Measurements from ENCODE around the gene EIF2S1.
"Not testable (repeated sequence)": the region's sequence is repeated elsewhere in the genome, so short reads cannot be mapped to it uniquely, and the experiment has no call there.

EIF2S1 gene

DNA sequence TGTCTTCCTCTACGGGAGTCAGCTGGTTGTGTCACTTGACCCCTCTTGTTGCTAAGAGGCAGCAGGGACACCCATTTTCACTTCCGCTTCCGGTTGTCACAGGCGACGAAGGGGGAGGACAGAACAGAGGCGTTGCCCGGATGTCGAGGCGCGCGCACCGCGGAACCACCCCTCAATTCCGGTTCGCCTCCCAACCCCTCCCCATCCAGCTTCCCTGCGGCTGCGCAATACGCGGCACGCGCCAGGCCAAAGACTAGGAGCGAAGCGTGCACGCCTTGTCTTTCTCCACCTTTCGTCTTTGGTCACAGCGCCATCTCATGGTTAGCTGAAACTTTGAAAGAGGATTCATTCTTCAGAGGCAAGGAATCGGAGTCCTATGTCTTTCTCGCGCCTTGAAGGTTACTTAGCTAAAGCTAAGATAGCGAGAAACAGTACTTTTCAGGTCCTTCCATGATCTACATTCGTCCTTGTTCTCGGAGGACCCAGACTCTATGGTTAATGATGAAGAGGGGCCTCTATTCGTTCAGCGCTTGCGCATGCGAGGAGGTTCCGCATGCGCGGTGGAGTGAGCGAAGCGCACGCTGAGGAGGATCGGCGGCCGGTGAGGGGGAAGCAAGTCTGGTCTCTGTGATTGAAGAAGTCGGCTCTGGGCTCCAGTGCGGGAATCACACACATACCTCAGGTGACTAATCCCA lies at the start of gene EIF2S1, which contains the start of gene ATP6V1D:
TSS of gene EIF2S1 (plus strand) at position 554 of the 695 bp plus-strand sequence. CDS start 4,440 bp downstream, outside the sequence.
TSS of gene ATP6V1D (minus strand) at position 30 of the 695 bp plus-strand sequence. CDS start 106 bp downstream, outside the sequence.
- peak; percentile 96 for DNase-seq

DNA sequence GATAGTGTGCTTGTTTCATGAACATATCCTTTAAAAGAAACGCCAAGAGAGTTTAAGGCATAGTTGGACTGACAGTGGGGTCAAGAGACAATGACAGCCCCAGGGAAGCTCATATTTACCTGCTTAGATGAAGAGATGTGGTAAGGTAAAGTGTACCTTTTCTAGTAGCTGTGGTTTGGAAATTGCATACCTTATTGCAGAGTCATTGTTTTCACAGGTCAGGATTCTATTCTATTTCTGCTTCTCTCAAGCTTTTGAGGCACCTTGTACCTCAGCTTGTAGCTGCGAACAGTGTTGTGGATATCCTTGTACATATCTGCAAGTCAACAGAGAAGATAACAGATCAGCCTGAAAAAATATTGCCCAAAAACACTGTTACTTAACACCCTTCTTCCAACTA lies 48.3 kb upstream of the EIF2S1 start:
- DNase-seq = no peak

DNA sequence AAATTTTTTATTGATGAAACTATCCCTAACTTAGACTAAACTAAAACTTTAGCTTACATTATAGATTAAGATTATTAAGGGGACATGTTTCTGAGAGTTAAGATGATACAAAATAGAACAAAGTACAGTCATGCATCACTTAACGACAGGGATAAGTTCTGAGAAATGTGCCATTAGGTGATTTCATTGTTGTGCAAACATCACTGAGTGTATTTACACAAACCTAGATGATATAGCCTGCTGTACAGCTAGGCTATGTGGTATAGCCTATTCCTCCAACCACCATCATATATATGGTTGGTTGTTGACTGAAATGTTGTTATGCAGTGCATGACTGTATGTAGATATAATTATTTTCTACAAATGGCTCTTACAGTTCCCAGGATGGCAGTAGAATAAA lies 47.0 kb upstream of the EIF2S1 start:
- no peak for DNase-seq

DNA sequence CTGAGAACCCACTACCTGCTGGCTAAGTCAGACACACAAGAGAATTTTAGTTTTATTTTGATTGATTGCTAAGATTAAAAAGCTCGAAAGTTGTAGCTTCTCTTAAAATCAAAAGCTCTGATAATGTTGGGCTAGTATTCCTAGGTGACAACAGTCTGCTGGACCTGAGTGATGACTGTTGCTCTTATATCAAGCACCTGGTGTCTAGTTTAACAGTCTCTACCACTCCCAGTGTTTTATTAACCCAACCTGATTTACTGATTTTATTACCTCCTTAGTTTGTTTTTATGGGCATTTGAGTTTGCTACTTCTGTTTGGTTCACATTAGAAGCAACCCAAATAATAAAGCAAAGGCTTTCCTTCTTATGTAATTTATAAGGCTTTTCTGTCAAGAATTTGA lies 42.3 kb upstream of the EIF2S1 start:
- no peak for DNase-seq

- DNase-seq = no peak
Observed at GRCh38 chr14:67319142-67319541, 41.0 kb upstream of the EIF2S1 start.

GRCh38 chr14:67329666-67330065 lies 30.5 kb upstream of the EIF2S1 start:
- not testable (repeated sequence) for DNase-seq

GRCh38 chr14:67331368-67332125 lies 28.6 kb upstream of the EIF2S1 start:
- DNase-seq = no peak

DNA sequence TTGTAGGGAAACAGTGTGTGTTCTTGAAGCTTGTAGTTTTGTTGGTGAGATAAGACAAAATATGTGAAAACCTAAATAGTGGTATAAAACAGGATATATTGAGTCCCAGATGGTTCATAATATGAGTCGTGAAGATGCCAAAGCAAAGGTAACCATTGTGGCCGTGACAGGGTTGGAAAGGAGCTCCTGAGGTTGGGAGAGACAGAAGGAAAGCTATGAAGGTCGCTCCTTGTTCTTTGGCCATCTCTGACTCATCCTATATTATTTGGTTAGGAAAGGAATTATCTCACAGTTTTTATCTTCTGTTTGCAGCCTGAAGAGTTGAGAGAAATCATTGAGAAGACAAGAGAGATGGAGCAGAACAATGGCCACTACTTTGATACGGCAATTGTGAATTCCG lies 27.7 kb upstream of the EIF2S1 start:
- no peak for DNase-seq

GRCh38 chr14:67335781-67336180 lies 24.3 kb upstream of the EIF2S1 start:
- DNase-seq = no peak

- DNase-seq = not testable (repeated sequence)
Observed at GRCh38 chr14:67341231-67341630, 18.9 kb upstream of the EIF2S1 start.

DNA sequence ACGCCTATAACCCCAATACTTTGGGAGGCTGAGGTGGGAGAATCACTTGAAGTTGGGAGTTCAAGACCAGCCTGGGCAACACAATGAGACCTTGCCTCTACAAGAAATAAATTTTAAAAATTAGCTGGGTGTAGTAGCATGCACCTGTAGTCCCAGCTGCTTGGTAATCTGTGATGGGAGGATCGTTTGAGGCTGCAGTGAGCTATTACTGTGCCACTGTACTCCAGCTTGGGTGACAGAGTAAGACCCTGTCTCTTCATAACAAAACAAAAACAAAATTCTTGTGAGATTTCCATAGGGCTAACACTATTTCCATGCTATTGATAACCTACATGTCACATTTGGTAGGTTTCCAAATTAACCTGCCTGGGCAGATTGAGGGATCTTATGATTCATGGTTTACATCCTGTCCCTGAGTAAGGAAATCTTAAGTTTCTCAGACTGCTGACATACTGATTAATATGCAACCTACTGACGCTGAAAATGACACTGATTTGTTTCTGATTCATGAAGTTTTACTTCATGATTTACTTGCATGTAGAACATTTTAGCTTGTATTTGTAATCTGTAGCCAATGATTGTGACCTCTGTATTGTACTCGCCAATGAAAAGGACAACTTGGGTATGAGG lies 16.4 kb upstream of the EIF2S1 start:
- DNase-seq = no peak

DNA sequence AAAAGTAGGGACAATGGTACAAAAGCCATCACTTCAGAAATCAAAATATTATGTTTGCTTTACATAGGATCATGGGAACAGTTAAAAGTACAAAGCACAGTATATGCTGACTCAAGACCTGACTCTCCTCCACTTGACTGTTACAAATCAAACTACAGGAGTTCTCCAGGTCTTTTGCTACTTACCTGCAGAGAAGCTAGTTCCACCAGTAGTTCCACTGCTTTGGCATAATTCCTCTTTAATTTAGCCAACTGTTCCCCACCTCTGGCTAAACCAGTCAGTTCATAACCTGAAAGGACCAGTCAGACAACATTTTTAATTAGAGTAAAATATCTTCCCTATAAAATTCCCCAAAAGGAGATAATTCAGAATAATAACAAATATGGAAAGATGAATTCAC lies 14.5 kb upstream of the EIF2S1 start:
- DNase-seq = no peak

DNA sequence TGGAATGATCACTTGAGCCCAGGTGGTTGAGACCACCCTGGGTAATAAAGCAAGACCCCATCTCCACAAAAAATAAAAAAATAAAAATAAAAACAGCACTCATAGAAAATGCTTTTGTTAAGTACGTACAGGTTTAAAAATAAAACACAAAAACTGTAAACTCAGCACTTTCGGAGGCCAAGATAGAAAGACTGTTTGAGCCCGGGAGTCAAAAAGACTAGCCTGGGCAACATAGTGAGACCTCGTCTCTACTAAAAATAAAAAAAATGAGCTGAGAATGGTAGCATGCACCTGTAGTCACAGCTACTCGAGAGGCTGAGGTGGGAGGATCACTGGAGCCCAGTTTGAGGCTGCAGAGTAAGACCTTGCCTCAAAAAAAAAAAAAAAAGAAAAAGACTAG lies 8.1 kb upstream of the EIF2S1 start:
- DNase-seq = no peak

DNA sequence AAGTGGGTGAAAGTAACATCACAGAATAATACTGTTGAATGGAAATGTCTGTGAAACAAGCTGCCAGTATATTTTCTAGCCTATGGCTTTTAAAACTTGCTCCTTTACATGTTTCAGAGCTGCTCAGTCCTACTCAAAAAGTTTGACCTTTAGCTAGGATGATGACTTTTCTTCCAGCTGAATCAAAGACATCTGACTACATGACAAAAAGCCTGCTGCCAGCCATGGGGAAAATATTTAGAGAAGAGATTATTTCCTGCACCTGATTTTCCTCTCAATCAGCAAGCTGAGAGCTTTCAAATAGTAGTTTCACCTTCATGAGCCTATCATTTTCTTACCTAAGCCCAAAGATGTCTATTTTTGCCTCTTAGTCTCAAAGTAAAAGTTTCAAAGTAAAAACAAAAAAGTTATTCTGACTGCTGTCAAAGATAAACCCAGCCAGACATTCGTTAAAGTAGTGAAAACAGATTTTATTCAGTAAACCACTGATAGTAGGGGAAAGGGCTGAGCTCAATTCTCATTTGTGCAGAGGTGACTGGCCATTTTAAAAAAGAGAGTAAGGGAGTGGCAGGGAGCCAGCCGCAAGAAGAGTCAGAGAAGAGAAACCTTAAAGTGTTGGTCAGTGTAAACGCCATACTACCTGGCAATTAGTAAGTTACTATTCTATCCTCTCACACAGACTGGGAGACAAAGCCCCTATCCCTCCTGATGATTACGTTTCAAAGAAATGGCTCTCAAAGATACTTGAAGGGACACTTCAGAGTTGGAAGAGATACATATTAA lies 2.8 kb upstream of the EIF2S1 start:
- no peak for DNase-seq

GRCh38 chr14:67357969-67358354 lies 2.2 kb upstream of the EIF2S1 start:
- no peak for DNase-seq

- no peak for DNase-seq
Observed at GRCh38 chr14:67358924-67359774, 979 bp upstream of the EIF2S1 start.

GRCh38 chr14:67360470-67361206 lies 510 bp downstream of the EIF2S1 start:
- no peak for DNase-seq

DNA sequence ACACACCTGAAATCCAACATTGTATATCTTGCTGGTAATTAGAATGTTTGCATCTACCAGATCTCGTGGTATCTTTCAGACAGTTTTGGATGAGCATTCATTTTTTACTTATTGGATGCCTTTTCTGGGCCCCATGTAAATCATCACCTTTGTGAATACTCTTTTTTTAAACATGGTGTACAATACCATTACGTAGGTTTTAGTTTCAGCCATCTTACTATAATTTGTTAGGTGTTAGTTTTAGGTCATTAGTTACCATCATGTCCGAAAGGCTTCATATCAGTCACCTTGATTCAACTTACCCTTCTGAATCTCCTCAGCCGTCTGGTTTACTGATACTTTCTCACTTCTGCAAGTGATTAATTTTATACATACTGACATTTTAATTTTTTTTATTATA lies 5.3 kb downstream of the EIF2S1 start:
- DNase-seq = no peak

- no peak for DNase-seq
Observed at GRCh38 chr14:67370830-67371229, 10.7 kb downstream of the EIF2S1 start.

DNA sequence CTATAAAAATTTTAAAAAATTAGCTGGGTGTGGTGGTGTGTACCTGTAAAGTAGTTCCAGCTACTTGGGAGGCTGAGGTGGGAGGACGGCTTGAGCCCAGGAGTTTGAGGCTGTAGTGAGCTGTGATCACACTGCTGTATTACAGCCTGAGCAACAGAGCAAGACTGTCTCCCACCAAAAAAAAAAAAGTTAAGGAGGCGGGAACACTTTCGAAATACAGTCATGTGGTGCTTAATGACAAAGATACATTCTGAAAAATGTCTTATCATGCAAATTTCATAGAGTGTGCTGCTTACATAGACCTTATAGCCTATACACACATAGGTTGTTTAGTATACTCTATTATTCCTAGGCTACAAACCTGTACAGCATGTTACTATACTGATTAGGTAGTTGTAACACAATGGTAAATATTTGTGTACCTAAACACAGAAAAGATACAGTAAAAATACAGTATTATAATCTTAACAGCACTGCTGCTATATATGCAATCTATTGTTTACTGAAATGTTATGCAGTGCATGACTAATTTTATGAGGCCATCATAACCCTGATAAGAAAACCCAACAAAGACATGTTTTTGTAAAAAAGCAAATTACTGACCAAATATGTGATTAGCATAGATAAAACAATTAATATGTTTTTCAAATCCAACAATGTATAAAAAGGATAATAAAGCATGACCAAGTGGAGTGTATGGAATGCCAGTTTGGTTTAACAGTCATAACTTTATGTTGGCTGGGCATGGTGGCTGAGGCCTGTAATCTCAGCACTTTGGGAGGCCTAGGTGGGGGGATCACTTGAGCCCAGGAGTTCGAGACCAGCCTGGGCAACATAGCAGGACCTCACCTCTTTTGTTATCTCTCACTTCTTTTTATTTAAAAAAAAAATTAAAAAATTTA lies 11.4 kb downstream of the EIF2S1 start:
- DNase-seq = no peak
